ENCODE results near the gene CD300H. TPM values are rescaled to one million over a fixed set of nuclear protein-coding genes. Genes with fewer than 3 reads are reported as not detected.

Gene CD300H
- total RNA-seq, 4 donors from 2014 or later: not detected

GRCh38 chr17:74525781-74526288, 41.5 kb downstream of the CD300H start:
- Histone ChIP-seq H3K36me3 (no peaks in the 10 kb centered on the region), H3K4me1 (no peaks in the 10 kb centered on the region), H3K27ac (no peak overlapping the region), H3K9me3 (peaks cover 0 to 8% (median 3%) of the 10 kb centered on the region in 3 donors), H3K4me3 (no peak overlapping the region), H3K27me3 (peaks cover 0 to 24% (median 0%) of the 10 kb centered on the region in 4 donors)
- 84% methylated on average over 7 to 14 of the region's 14 CpGs for WGBS, 2 donors
- DNase-seq: no peak
- intact Hi-C loops (cut with DNase I): no loop called here
- TF ChIP-seq POLR2A (IDR thresholded peaks at IDR 0.05) (no peak), CTCF (IDR thresholded peaks at IDR 0.05) (no peak)

- Histone ChIP-seq H3K9me3 (peaks cover 0 to 8% (median 3%) of the 10 kb centered on the region in 3 donors), H3K4me3 (no peak overlapping the region), H3K36me3 (no peaks in the 10 kb centered on the region), H3K27me3 (peaks cover 0 to 24% (median 0%) of the 10 kb centered on the region in 4 donors), H3K27ac (no peak overlapping the region), H3K4me1 (no peaks in the 10 kb centered on the region)
- TF ChIP-seq POLR2A (IDR thresholded peaks at IDR 0.05) (no peak), CTCF (IDR thresholded peaks at IDR 0.05) (no peak)
- DNase-seq: no peak
- intact Hi-C loops (cut with DNase I): no loop called here
- WGBS, 2 donors: 90 to 100% methylated on average over 1 of the region's 1 CpG
These were observed 41.9 kb downstream of the CD300H start for GRCh38 chr17:74525465-74525725.

- H3K9me3 ChIP-seq: peaks cover 0 to 8% (median 3%) of the 10 kb centered on the region in 3 donors
- no peak overlapping the region for H3K27ac ChIP-seq
- DNase-seq: no peak
- no peaks in the 10 kb centered on the region for H3K36me3 ChIP-seq
- TF ChIP-seq POLR2A (IDR thresholded peaks at IDR 0.05): no peak
- TF ChIP-seq CTCF (IDR thresholded peaks at IDR 0.05): no peak
- intact Hi-C loops (cut with DNase I): no loop called here
- H3K4me1 ChIP-seq: no peaks in the 10 kb centered on the region
- no peak overlapping the region for H3K4me3 ChIP-seq
- peaks cover 0 to 24% (median 0%) of the 10 kb centered on the region in 4 donors for H3K27me3 ChIP-seq
- 61 to 65% methylated on average over 8 to 9 of the region's 11 CpGs for WGBS, 2 donors
These were observed 42.5 kb downstream of the CD300H start for GRCh38 chr17:74524653-74525464.

- peaks cover 0 to 11% (median 3%) of the 10 kb centered on the region in 3 donors for H3K9me3 ChIP-seq
- no peak for DNase-seq
- TF ChIP-seq CTCF (IDR thresholded peaks at IDR 0.05) (no peak), POLR2A (IDR thresholded peaks at IDR 0.05) (no peak)
- H3K27me3 ChIP-seq: peaks cover 0 to 19% (median 0%) of the 10 kb centered on the region in 4 donors
- no peaks in the 10 kb centered on the region for H3K36me3 ChIP-seq
- 71 to 86% methylated on average over 1 to 2 of the region's 3 CpGs for WGBS, 2 donors
- H3K4me3 ChIP-seq: no peak overlapping the region
- H3K4me1 ChIP-seq: no peaks in the 10 kb centered on the region
- intact Hi-C loops (cut with DNase I): no loop called here
- H3K27ac ChIP-seq: no peak overlapping the region
These were observed 44.0 kb downstream of the CD300H start for GRCh38 chr17:74523308-74523707.

GRCh38 chr17:74522381-74523105, 44.8 kb downstream of the CD300H start:
- intact Hi-C loops (cut with DNase I): no loop called here
- Histone ChIP-seq H3K4me3 (no peak overlapping the region), H3K9me3 (peaks cover 0 to 12% (median 3%) of the 10 kb centered on the region in 3 donors), H3K27ac (no peak overlapping the region), H3K36me3 (no peaks in the 10 kb centered on the region), H3K4me1 (no peaks in the 10 kb centered on the region), H3K27me3 (peaks cover 0 to 19% (median 0%) of the 10 kb centered on the region in 4 donors)
- no peak for DNase-seq
- WGBS, 2 donors: 77 to 80% methylated on average over 4 to 5 of the region's 10 CpGs
- no peak for TF ChIP-seq CTCF (IDR thresholded peaks at IDR 0.05)
- TF ChIP-seq POLR2A (IDR thresholded peaks at IDR 0.05): no peak
